ENCODE results near the gene FBXO7. TPM values are rescaled to one million over a fixed set of nuclear protein-coding genes. Genes with fewer than 3 reads are reported as not detected.
A peak's percentile ranks its signal among the peaks of the same experiment; 100 is the strongest.

The FBXO7 gene
- total and polyA plus RNA-seq, 2 experiments from 2014 or later, result 38.6 to 68.5 TPM

DNA sequence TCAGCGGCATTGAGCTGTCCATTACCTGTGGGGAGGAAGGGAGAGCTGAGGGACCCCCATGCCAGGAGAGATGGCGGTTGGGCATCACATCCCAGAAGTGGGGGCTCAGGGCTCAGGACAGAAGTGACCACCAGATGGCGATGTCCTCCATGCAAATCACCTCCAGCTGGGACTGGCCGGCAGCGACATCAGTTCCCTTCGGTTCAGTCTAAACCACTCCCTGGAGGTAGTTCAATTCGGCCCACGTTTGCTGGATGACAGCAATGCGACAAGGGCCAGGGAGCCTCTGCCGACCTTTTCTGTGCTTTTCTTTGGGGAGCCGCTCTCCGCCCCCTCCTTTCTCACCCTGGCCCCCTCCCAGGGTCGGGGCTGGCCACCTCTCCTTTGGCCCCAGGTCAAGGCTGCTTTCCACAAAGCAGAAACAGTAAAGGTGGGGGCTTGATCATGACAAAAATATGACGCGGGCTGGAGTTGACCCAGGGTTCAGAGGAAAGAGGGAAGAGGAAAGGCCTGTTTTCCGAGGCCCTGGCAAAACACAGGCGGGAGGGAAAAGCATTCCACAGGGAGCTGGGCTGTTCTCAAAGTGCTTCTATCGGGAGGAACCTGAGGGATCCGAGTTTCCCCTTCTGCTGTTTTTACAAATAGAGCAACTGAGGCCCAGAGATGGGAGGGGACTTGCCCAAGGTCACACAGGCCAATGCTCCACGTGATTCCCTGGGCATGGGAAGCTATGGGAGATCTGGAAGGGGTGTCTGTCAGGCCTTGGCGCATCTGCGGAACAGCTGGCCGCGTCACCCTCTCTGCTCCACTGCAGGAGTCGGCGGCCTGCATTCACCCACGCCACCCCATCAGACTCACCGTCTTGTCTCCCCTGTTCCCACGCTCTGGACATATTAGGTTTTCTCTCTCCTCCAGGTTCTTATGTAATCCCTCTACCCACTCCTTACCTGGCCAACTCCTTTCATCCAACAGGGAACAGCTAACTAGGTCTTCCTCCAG lies 54.7 kb downstream of the FBXO7 start:
- H3K4me3 Mint-ChIP-seq, result no peak overlapping the region
- DNase-seq (ENCODE audit: low spot score) (peak; percentile 93), ATAC-seq (peak; percentile 65)
- Histone ChIP-seq H3F3A (replicated peaks; ENCODE audit: low read depth) (no peaks in the 10 kb centered on the region; the same call in 1 of the 2 replicates), H3K4me3 (no peak overlapping the region), H3K4me1 (ENCODE audit: insufficient read depth) (no peaks in the 10 kb centered on the region; the same call in 1 of the 2 replicates), H3K9me2 (ENCODE audit: insufficient read depth) (no peaks in the 10 kb centered on the region), H3K27ac (ENCODE audit: low read depth) (no peak overlapping the region), H4K20me1 (replicated peaks; ENCODE audit: insufficient read depth) (no peaks in the 10 kb centered on the region), H3K36me3 (ENCODE audit: insufficient read depth) (no peaks in the 10 kb centered on the region), H3K4me2 (no peak overlapping the region), H3K27me3 (ENCODE audit: insufficient read depth) (no peaks in the 10 kb centered on the region), H3K79me2 (replicated peaks; ENCODE audit: insufficient read depth) (no peaks in the 10 kb centered on the region), H2AFZ (no peak overlapping the region)
- H3K9me3 Mint-ChIP-seq, result no peaks in the 10 kb centered on the region
- TF ChIP-seq, protein P1, sequence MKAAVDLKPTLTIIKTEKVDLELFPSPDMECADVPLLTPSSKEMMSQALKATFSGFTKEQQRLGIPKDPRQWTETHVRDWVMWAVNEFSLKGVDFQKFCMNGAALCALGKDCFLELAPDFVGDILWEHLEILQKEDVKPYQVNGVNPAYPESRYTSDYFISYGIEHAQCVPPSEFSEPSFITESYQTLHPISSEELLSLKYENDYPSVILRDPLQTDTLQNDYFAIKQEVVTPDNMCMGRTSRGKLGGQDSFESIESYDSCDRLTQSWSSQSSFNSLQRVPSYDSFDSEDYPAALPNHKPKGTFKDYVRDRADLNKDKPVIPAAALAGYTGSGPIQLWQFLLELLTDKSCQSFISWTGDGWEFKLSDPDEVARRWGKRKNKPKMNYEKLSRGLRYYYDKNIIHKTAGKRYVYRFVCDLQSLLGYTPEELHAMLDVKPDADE (IDR thresholded peaks at IDR 0.05), result no peak
- TF ChIP-seq, protein P2, sequence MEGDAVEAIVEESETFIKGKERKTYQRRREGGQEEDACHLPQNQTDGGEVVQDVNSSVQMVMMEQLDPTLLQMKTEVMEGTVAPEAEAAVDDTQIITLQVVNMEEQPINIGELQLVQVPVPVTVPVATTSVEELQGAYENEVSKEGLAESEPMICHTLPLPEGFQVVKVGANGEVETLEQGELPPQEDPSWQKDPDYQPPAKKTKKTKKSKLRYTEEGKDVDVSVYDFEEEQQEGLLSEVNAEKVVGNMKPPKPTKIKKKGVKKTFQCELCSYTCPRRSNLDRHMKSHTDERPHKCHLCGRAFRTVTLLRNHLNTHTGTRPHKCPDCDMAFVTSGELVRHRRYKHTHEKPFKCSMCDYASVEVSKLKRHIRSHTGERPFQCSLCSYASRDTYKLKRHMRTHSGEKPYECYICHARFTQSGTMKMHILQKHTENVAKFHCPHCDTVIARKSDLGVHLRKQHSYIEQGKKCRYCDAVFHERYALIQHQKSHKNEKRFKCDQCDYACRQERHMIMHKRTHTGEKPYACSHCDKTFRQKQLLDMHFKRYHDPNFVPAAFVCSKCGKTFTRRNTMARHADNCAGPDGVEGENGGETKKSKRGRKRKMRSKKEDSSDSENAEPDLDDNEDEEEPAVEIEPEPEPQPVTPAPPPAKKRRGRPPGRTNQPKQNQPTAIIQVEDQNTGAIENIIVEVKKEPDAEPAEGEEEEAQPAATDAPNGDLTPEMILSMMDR (conservative IDR thresholded peaks at IDR 0.05; ENCODE audit: low read depth in 2 of 2), result peak; percentile 79 to 95
- H3K4me1 Mint-ChIP-seq, result peaks cover 8% of the 10 kb centered on the region; the same call in 2 of the 3 replicates
- no peak overlapping the region for H3K27ac Mint-ChIP-seq
- 0 out of 3 replicates have a peak, but pooled peaks cover 2% of the 10 kb centered on the region for H3K36me3 Mint-ChIP-seq (ENCODE audit: low read depth)
- H3K27me3 Mint-ChIP-seq (ENCODE audit: insufficient read depth, low read depth, poor library complexity), result peaks cover 10% of the 10 kb centered on the region

DNA sequence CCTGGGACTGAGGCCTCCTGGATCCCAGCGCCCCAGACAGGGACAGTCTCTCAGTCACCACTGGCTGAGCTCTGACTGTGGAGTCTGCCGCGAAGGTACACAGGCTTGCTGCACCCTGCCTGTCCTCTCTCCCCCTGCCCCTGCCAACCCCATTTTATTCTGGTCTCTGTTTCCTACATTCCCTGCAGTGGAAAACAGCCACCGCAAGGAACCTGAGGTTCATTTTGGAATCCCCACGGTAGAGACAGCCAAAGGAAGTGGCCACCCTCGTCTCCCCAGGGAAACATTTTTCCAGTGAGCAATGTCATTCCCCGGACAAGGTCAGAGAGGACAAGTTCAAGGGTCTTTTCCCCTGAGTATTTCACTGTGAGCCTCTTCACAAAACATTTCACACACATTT lies 56.6 kb downstream of the FBXO7 start:
- Mint-ChIP-seq H3K9me3 (no peaks in the 10 kb centered on the region), H3K27me3 (ENCODE audit: insufficient read depth, low read depth, poor library complexity) (peaks cover 12% of the 10 kb centered on the region), H3K4me3 (no peak overlapping the region), H3K27ac (no peak overlapping the region), H3K4me1 (peaks cover 8% of the 10 kb centered on the region; the same call in 2 of the 3 replicates), H3K36me3 (ENCODE audit: low read depth) (no peaks in the 10 kb centered on the region)
- Histone ChIP-seq H2AFZ (no peak overlapping the region), H3K4me3 (no peak overlapping the region), H3K9me2 (ENCODE audit: insufficient read depth) (no peaks in the 10 kb centered on the region), H3K79me2 (replicated peaks; ENCODE audit: insufficient read depth) (no peaks in the 10 kb centered on the region), H3K4me1 (ENCODE audit: insufficient read depth) (no peaks in the 10 kb centered on the region; the same call in 1 of the 2 replicates), H3F3A (replicated peaks; ENCODE audit: low read depth) (no peaks in the 10 kb centered on the region; the same call in 1 of the 2 replicates), H3K36me3 (ENCODE audit: insufficient read depth) (no peaks in the 10 kb centered on the region), H3K27me3 (ENCODE audit: insufficient read depth) (no peaks in the 10 kb centered on the region), H4K20me1 (replicated peaks; ENCODE audit: insufficient read depth) (no peaks in the 10 kb centered on the region), H3K27ac (ENCODE audit: low read depth) (no peak overlapping the region), H3K4me2 (no peak overlapping the region)
- DNase-seq (ENCODE audit: low spot score) (no peak), ATAC-seq (no peak)
- TF ChIP-seq ZNF331 (CRISPR knock-in tag; IDR thresholded peaks at IDR 0.05; ENCODE audit: low read depth) (no peak), JUNB (IDR thresholded peaks at IDR 0.05; ENCODE audit: unreplicated experiment) (no peak), STAT1 (IDR thresholded peaks at IDR 0.05; ENCODE audit: unreplicated experiment) (no peak), POLR2AphosphoS5 (IDR thresholded peaks at IDR 0.05; ENCODE audit: low read depth) (no peak), EZH2 (IDR thresholded peaks at IDR 0.05; ENCODE audit: low read depth, unreplicated experiment) (no peak), CREB1 (CRISPR knock-in tag; IDR thresholded peaks at IDR 0.05; ENCODE audit: low read depth) (no peak), ZNF114 (CRISPR knock-in tag; IDR thresholded peaks at IDR 0.05) (no peak)
- TF ChIP-seq, protein P3, sequence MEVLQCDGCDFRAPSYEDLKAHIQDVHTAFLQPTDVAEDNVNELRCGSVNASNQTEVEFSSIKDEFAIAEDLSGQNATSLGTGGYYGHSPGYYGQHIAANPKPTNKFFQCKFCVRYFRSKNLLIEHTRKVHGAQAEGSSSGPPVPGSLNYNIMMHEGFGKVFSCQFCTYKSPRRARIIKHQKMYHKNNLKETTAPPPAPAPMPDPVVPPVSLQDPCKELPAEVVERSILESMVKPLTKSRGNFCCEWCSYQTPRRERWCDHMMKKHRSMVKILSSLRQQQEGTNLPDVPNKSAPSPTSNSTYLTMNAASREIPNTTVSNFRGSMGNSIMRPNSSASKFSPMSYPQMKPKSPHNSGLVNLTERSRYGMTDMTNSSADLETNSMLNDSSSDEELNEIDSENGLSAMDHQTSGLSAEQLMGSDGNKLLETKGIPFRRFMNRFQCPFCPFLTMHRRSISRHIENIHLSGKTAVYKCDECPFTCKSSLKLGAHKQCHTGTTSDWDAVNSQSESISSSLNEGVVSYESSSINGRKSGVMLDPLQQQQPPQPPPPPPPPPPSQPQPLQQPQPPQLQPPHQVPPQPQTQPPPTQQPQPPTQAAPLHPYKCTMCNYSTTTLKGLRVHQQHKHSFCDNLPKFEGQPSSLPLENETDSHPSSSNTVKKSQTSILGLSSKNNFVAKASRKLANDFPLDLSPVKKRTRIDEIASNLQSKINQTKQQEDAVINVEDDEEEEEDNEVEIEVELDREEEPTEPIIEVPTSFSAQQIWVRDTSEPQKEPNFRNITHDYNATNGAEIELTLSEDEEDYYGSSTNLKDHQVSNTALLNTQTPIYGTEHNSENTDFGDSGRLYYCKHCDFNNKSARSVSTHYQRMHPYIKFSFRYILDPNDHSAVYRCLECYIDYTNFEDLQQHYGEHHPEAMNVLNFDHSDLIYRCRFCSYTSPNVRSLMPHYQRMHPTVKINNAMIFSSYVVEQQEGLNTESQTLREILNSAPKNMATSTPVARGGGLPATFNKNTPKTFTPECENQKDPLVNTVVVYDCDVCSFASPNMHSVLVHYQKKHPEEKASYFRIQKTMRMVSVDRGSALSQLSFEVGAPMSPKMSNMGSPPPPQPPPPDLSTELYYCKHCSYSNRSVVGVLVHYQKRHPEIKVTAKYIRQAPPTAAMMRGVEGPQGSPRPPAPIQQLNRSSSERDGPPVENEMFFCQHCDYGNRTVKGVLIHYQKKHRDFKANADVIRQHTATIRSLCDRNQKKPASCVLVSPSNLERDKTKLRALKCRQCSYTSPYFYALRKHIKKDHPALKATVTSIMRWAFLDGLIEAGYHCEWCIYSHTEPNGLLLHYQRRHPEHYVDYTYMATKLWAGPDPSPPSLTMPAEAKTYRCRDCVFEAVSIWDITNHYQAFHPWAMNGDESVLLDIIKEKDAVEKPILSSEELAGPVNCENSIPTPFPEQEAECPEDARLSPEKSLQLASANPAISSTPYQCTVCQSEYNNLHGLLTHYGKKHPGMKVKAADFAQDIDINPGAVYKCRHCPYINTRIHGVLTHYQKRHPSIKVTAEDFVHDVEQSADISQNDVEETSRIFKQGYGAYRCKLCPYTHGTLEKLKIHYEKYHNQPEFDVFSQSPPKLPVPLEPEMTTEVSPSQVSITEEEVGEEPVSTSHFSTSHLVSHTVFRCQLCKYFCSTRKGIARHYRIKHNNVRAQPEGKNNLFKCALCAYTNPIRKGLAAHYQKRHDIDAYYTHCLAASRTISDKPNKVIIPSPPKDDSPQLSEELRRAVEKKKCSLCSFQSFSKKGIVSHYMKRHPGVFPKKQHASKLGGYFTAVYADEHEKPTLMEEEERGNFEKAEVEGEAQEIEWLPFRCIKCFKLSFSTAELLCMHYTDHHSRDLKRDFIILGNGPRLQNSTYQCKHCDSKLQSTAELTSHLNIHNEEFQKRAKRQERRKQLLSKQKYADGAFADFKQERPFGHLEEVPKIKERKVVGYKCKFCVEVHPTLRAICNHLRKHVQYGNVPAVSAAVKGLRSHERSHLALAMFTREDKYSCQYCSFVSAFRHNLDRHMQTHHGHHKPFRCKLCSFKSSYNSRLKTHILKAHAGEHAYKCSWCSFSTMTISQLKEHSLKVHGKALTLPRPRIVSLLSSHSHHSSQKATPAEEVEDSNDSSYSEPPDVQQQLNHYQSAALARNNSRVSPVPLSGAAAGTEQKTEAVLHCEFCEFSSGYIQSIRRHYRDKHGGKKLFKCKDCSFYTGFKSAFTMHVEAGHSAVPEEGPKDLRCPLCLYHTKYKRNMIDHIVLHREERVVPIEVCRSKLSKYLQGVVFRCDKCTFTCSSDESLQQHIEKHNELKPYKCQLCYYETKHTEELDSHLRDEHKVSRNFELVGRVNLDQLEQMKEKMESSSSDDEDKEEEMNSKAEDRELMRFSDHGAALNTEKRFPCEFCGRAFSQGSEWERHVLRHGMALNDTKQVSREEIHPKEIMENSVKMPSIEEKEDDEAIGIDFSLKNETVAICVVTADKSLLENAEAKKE (CRISPR knock-in tag; IDR thresholded peaks at IDR 0.05), result no peak
